ENCODE data around the gene DCBLD1.

DNA sequence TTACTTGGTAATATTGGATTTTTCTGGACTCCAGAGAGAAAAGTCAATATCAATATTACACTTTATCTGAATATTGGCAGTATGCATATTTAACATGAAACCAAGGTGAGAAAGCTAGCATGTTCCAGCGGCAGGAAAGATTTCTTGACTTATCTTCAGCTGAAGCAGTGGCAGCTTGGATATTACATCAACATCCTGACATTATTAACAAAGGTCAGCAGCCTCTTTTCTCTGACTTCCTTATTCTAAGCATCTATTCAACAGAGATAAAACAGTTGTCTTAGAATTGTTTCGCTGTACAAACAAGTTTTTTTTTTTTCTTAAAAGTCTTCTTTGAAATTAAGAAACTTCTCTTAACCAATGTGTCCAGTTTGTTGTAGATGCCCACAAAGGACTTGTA lies 11.8 kb downstream of the DCBLD1 start:
- TF ChIP-seq, protein P1, sequence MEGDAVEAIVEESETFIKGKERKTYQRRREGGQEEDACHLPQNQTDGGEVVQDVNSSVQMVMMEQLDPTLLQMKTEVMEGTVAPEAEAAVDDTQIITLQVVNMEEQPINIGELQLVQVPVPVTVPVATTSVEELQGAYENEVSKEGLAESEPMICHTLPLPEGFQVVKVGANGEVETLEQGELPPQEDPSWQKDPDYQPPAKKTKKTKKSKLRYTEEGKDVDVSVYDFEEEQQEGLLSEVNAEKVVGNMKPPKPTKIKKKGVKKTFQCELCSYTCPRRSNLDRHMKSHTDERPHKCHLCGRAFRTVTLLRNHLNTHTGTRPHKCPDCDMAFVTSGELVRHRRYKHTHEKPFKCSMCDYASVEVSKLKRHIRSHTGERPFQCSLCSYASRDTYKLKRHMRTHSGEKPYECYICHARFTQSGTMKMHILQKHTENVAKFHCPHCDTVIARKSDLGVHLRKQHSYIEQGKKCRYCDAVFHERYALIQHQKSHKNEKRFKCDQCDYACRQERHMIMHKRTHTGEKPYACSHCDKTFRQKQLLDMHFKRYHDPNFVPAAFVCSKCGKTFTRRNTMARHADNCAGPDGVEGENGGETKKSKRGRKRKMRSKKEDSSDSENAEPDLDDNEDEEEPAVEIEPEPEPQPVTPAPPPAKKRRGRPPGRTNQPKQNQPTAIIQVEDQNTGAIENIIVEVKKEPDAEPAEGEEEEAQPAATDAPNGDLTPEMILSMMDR (conservative IDR thresholded peaks at IDR 0.05; ENCODE audit: low read length) = no peak
- no peak for TF ChIP-seq EZH2phosphoT487 (IDR thresholded peaks at IDR 0.05; ENCODE audit: borderline replicate concordance)

All from Loucy (cell line).